ENCODE results near the gene CLIP2.
A peak's percentile ranks its signal among the peaks of the same experiment; 100 is the strongest.
"Not testable (repeated sequence)": the region's sequence is repeated elsewhere in the genome, so short reads cannot be mapped to it uniquely, and the experiment has no call there.

The CLIP2 gene

GRCh38 chr7:74401137-74401859, 112.1 kb downstream of the CLIP2 start:
- Mint-ChIP-seq H3K9me3 (no peaks in the 10 kb centered on the region), H3K4me3 (no peak overlapping the region), H3K27me3 (no peaks in the 10 kb centered on the region), H3K36me3 (ENCODE audit: low read depth) (no peaks in the 10 kb centered on the region), H3K4me1 (ENCODE audit: low read depth) (no peaks in the 10 kb centered on the region), H3K27ac (no peak overlapping the region)
- peak; percentile 84 for DNase-seq

DNA sequence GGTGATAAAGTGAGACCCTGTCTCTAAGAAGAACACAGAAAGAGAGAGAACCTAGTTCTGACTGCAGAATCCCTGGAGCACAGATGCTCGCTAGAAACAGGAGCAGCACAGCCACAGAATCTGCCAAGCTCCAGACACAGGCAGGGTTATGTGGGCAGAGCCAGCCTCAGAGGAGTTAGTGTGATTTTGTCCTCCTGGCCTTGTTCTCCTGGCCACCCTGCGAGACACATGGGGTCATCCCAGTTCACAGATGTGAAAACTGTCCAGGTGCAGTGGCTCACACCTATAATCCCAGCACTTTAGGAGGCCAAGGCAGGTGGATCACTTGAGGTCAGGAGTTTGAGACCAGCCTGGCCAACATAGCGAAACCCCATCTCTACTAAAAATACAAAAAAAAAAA, 113.5 kb downstream of the CLIP2 start:
- DNase-seq; H3K27me3 Mint-ChIP-seq; H3K36me3 Mint-ChIP-seq (ENCODE audit: low read depth); H3K27ac Mint-ChIP-seq; H3K4me3 Mint-ChIP-seq; H3K9me3 Mint-ChIP-seq; H3K4me1 Mint-ChIP-seq (ENCODE audit: low read depth): not testable (repeated sequence)

- Mint-ChIP-seq H3K27me3 (no peaks in the 10 kb centered on the region), H3K4me3 (no peak overlapping the region), H3K36me3 (ENCODE audit: low read depth) (no peaks in the 10 kb centered on the region), H3K27ac (no peak overlapping the region), H3K4me1 (ENCODE audit: low read depth) (no peaks in the 10 kb centered on the region), H3K9me3 (no peaks in the 10 kb centered on the region)
- DNase-seq: no peak
Observed at GRCh38 chr7:74403521-74404387, 114.5 kb downstream of the CLIP2 start.

GRCh38 chr7:74404388-74404700, 115.1 kb downstream of the CLIP2 start:
- H3K36me3 Mint-ChIP-seq (ENCODE audit: low read depth): no peaks in the 10 kb centered on the region
- DNase-seq: no peak
- H3K27me3 Mint-ChIP-seq: no peaks in the 10 kb centered on the region
- no peaks in the 10 kb centered on the region for H3K9me3 Mint-ChIP-seq
- H3K27ac Mint-ChIP-seq: no peak overlapping the region
- H3K4me3 Mint-ChIP-seq: no peak overlapping the region
- no peaks in the 10 kb centered on the region for H3K4me1 Mint-ChIP-seq (ENCODE audit: low read depth)

DNA sequence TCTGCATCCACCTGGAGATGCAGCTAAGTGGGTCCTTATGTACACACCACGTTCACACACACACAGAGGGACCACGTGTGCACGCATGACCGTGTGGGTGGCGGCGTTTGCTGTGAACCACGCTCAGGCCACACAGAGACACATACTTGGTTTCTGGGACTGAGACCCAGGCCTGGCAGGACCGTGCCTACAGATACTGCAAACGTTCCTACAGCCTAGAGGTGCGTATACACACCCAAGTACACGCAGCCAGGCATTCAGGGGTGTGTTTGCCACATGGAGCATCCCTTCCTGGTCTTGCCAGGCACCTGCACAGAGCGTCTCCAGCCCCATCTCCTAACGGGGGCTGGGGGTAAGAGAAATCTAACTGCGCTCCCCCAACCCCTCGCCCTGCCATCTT, 115.5 kb downstream of the CLIP2 start:
- H3K4me1 Mint-ChIP-seq (ENCODE audit: low read depth): no peaks in the 10 kb centered on the region
- DNase-seq: no peak
- H3K4me3 Mint-ChIP-seq: no peak overlapping the region
- no peaks in the 10 kb centered on the region for H3K27me3 Mint-ChIP-seq
- H3K9me3 Mint-ChIP-seq: no peaks in the 10 kb centered on the region
- H3K36me3 Mint-ChIP-seq (ENCODE audit: low read depth): no peaks in the 10 kb centered on the region
- H3K27ac Mint-ChIP-seq: no peak overlapping the region

GRCh38 chr7:74405191-74405898, 116.1 kb downstream of the CLIP2 start:
- Mint-ChIP-seq H3K4me3 (no peak overlapping the region), H3K27ac (no peak overlapping the region), H3K36me3 (ENCODE audit: low read depth) (no peaks in the 10 kb centered on the region), H3K9me3 (no peaks in the 10 kb centered on the region), H3K4me1 (ENCODE audit: low read depth) (no peaks in the 10 kb centered on the region), H3K27me3 (no peaks in the 10 kb centered on the region)
- DNase-seq: no peak

- no peak for DNase-seq
- H3K9me3 Mint-ChIP-seq: no peaks in the 10 kb centered on the region
- H3K27me3 Mint-ChIP-seq: no peaks in the 10 kb centered on the region
- H3K27ac Mint-ChIP-seq: no peak overlapping the region
- H3K4me1 Mint-ChIP-seq (ENCODE audit: low read depth): no peaks in the 10 kb centered on the region
- H3K36me3 Mint-ChIP-seq (ENCODE audit: low read depth): no peaks in the 10 kb centered on the region
- no peak overlapping the region for H3K4me3 Mint-ChIP-seq
Observed at GRCh38 chr7:74405899-74406512, 116.8 kb downstream of the CLIP2 start.

DNA sequence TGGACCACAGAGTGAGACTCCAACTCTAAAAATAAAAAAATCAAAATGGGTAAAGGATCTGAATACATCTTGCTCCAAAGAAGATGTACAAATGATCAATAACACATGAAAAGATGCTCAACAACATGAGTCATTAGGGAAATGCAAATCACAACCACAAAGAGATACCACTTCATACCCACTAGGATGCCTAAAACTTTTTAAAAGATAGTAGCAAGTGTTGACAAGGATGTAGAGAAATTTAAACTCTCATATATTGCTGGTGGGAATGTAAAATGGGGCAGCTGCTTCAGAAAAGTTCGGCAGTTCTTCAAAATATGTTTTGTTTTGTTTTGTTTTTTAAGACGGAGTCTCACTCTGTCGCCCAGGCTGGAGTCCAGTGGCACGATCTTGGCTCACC, 118.8 kb downstream of the CLIP2 start:
- no peaks in the 10 kb centered on the region for H3K9me3 Mint-ChIP-seq
- no peak overlapping the region for H3K4me3 Mint-ChIP-seq
- no peak overlapping the region for H3K27ac Mint-ChIP-seq
- no peak for DNase-seq
- no peaks in the 10 kb centered on the region for H3K27me3 Mint-ChIP-seq
- no peaks in the 10 kb centered on the region for H3K4me1 Mint-ChIP-seq (ENCODE audit: low read depth)
- no peaks in the 10 kb centered on the region for H3K36me3 Mint-ChIP-seq (ENCODE audit: low read depth)

- Mint-ChIP-seq H3K27ac (no peak overlapping the region), H3K9me3 (no peaks in the 10 kb centered on the region), H3K36me3 (ENCODE audit: low read depth) (no peaks in the 10 kb centered on the region), H3K4me1 (ENCODE audit: low read depth) (no peaks in the 10 kb centered on the region), H3K27me3 (no peaks in the 10 kb centered on the region), H3K4me3 (no peak overlapping the region)
- no peak for DNase-seq
Observed at GRCh38 chr7:74409571-74409970, 120.4 kb downstream of the CLIP2 start.

- Mint-ChIP-seq H3K27me3 (no peaks in the 10 kb centered on the region), H3K27ac (no peak overlapping the region), H3K4me1 (ENCODE audit: low read depth) (no peaks in the 10 kb centered on the region), H3K9me3 (no peaks in the 10 kb centered on the region), H3K36me3 (ENCODE audit: low read depth) (no peaks in the 10 kb centered on the region), H3K4me3 (no peak overlapping the region)
- DNase-seq: no peak
Observed at GRCh38 chr7:74410772-74411171, 121.6 kb downstream of the CLIP2 start.

- H3K9me3 Mint-ChIP-seq; H3K4me3 Mint-ChIP-seq; H3K36me3 Mint-ChIP-seq (ENCODE audit: low read depth); H3K27me3 Mint-ChIP-seq; DNase-seq; H3K27ac Mint-ChIP-seq; H3K4me1 Mint-ChIP-seq (ENCODE audit: low read depth): not testable (repeated sequence)
Observed at GRCh38 chr7:74411571-74411970, 122.4 kb downstream of the CLIP2 start.

DNA sequence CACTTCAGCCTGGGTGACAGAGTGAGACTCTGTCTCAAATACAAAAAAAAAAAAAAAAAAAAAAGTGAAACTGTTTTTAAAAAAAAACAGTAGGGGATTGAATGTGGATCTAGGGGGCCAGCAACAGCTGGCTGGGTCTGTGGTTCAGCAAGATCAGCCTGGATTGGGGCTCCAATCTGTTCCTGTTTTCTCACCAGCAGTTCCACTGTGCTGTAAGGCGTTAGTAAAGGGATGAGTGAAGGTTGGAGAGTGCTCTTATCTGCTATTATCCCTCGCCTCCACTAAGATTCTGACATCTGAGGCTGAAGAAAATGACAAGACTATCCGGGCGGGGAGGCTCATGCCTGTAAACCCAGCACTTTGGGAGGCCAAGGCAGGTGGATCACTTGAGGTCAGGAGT, 122.8 kb downstream of the CLIP2 start:
- no peak overlapping the region for H3K27ac Mint-ChIP-seq

DNA sequence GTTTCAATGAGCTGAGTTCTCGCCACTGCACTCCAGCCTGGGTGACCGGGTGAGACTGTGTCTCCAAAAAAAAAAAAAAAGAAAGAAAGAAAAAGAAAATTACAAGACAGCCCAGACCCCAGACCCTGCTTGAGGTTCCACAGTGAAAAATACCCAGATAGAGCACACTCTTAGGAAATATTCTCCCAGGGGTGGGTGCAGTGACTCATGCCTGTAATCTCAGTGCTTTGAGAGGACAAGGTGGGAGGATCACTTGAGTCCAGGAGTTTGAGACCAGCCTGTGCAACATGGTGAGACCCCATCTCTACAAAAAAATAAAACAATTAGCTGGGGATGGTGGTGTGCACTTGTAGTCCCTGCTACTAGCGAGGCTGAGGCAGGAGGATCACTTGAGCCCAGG, 123.4 kb downstream of the CLIP2 start:
- Mint-ChIP-seq H3K4me3 (no peak overlapping the region), H3K9me3 (no peaks in the 10 kb centered on the region), H3K36me3 (ENCODE audit: low read depth) (no peaks in the 10 kb centered on the region), H3K27ac (no peak overlapping the region), H3K27me3 (no peaks in the 10 kb centered on the region), H3K4me1 (ENCODE audit: low read depth) (no peaks in the 10 kb centered on the region)
- DNase-seq: no peak

More for the DNA sequence above, 122.8 kb downstream of the CLIP2 start:
- Mint-ChIP-seq H3K36me3 (ENCODE audit: low read depth) (no peaks in the 10 kb centered on the region), H3K9me3 (no peaks in the 10 kb centered on the region), H3K27me3 (no peaks in the 10 kb centered on the region), H3K4me3 (no peak overlapping the region), H3K4me1 (ENCODE audit: low read depth) (no peaks in the 10 kb centered on the region)
- no peak for DNase-seq

DNA sequence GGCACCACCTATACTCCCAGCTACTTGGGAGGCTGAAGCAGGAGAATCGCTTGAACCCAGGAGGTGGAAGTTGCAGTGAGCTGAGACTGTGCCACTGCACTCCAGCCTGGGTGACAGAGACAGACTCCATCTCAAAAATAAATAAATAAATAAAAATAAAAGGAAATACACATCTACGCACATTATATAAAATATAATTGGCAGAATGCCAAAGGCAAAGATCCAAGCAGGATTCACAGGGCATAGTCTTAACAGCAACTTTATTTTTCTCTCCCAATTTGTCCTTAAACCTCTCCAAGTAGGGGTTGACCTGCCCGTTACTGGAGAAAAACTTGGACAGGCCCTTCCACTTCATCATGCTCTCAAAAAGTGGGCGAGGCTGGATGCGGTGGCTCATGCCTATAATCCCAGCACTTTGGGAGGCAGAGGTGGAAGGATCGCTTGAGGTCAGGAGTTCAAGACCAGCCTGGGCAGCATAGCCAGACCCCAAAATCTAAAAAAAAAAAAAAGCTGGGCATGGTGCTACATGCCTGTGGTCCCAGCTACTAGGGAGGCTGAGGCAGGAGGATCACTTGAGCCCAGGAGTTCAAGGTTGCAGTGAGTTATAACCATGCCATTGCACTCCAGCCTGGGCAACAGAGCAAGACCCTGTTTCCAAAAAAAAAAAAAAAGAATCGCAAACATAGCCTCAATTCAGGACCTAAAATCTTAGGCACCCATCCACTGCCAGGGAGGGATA, 125.6 kb downstream of the CLIP2 start:
- not testable (repeated sequence) for H3K4me3 Mint-ChIP-seq; H3K9me3 Mint-ChIP-seq; DNase-seq; H3K27ac Mint-ChIP-seq; H3K36me3 Mint-ChIP-seq (ENCODE audit: low read depth); H3K27me3 Mint-ChIP-seq; H3K4me1 Mint-ChIP-seq (ENCODE audit: low read depth)

Data from activated T-cell treated with anti-CD3 and anti-CD28 coated beads, Interleukin-2, amount 50 U/mL, for 24 hours (primary cell).